HEK293 (cell line): ENCODE data around the gene CWC25.

Source experiments
- CTCF ChIA-PET: fragments of 350-600 bp; formaldehyde crosslinking; extraction: SDS; loops from one replicate; lab custom pipeline; 2021; ENCODE audit warnings: antibody characterized with exemption; lab: Yijun Ruan, JAX
- POLR2A ChIA-PET: fragments of 300-600 bp; formaldehyde crosslinking; extraction: SDS; loops from one replicate; lab custom pipeline; 2020; ENCODE audit warnings: antibody characterized with exemption, inconsistent platforms; lab: Yijun Ruan, JAX
- H3K27ac ChIP-seq: fragments of 200-500 bp; sonication (Bioruptor generic); 2 replicates; pipeline ENCODE4 v1.5.1; 2014; ENCODE audit warnings: low read depth, low read length, control low read depth, inconsistent platforms; ENCODE audit errors: extremely low read depth
- H3K36me3 ChIP-seq, 2 experiments: fragments of 200-500 bp in 1 of 2; sonication (Bioruptor generic) in 1 of 2; 1 replicate in 1 of 2; 2 replicates in 1 of 2; pipeline ENCODE4 v1.5.1; 2014 to 2017; ENCODE audit warnings: inconsistent platforms in 2 of 2, low read length in 2 of 2; ENCODE audit not compliant: control insufficient read depth in 2 of 2, insufficient read depth in 1 of 2
- H3K4me1 ChIP-seq: fragments of 200-500 bp; sonication (Bioruptor generic); 2 replicates; pipeline ENCODE4 v1.5.1; 2014; ENCODE audit warnings: mild to moderate bottlenecking, low read length, inconsistent platforms; ENCODE audit not compliant: control insufficient read depth, insufficient read depth
- H3K4me3 ChIP-seq: 2 replicates; pipeline ENCODE4 v1.5.1; 2011; ENCODE audit warnings: low read depth, mild to moderate bottlenecking, control low read depth, low read length, moderate library complexity
- H3K9me3 ChIP-seq: fragments of 200-500 bp; sonication (Bioruptor generic); 2 replicates; pipeline ENCODE4 v1.5.1; 2014; ENCODE audit warnings: low read depth, low read length, inconsistent platforms; ENCODE audit not compliant: control insufficient read depth, insufficient read depth
- BCL6B ChIP-seq: fragments of 450-650 bp; formaldehyde crosslinking; IDR thresholded peaks from 2 replicates; pipeline ENCODE4 v1.5.1; 2017; ENCODE audit warnings: missing biosample characterization, missing genetic modification characterization
- HOXC10 ChIP-seq: sonication (generic); formaldehyde crosslinking; IDR thresholded peaks from 2 replicates; pipeline ENCODE4 v1.8.1; 2023; ENCODE audit warnings: mild to moderate bottlenecking, missing genetic modification reagents
- KLF8 ChIP-seq: fragments of 450-650 bp; formaldehyde crosslinking; IDR thresholded peaks from 2 replicates; pipeline ENCODE4 v1.5.1; 2016; ENCODE audit warnings: missing biosample characterization, missing genetic modification characterization
- MZF1 ChIP-seq: fragments of 450-650 bp; formaldehyde crosslinking; IDR thresholded peaks from 2 replicates; pipeline ENCODE4 v1.5.1; 2017; ENCODE audit warnings: missing biosample characterization, missing genetic modification characterization, borderline replicate concordance
- OVOL3 ChIP-seq: fragments of 450-650 bp; formaldehyde crosslinking; IDR thresholded peaks from 2 replicates; pipeline ENCODE4 v1.5.1; 2016; ENCODE audit warnings: missing biosample characterization, missing genetic modification characterization
- PRDM1 ChIP-seq: fragments of 450-650 bp; formaldehyde crosslinking; IDR thresholded peaks from 2 replicates; pipeline ENCODE4; 2016; ENCODE audit warnings: missing biosample characterization, missing genetic modification characterization
- SETDB1 ChIP-seq: IDR thresholded peaks from one replicate; pipeline ENCODE4 v1.6.1; 2017; ENCODE audit warnings: mild to moderate bottlenecking, low read length, moderate library complexity, mixed read lengths; ENCODE audit not compliant: insufficient read length
- TSHZ1 ChIP-seq: fragments of 450-650 bp; formaldehyde crosslinking; IDR thresholded peaks from 2 replicates; pipeline ENCODE4 v1.5.1; 2016; ENCODE audit warnings: missing biosample characterization, missing genetic modification characterization, borderline replicate concordance
- ZBTB1 ChIP-seq: fragments of 450-650 bp; formaldehyde crosslinking; IDR thresholded peaks from 2 replicates; pipeline ENCODE4 v1.5.1; 2016; ENCODE audit warnings: missing biosample characterization, missing genetic modification characterization
- ZBTB20 ChIP-seq: fragments of 450-650 bp; formaldehyde crosslinking; IDR thresholded peaks from 2 replicates; pipeline ENCODE4 v1.5.1; 2016; ENCODE audit warnings: missing biosample characterization, missing genetic modification characterization
- ZBTB26 ChIP-seq: fragments of 450-650 bp; formaldehyde crosslinking; optimal IDR thresholded peaks from 2 replicates; pipeline ENCODE3; 2016; ENCODE audit warnings: missing biosample characterization, mild to moderate bottlenecking, missing genetic modification characterization
- ZBTB8A ChIP-seq: fragments of 450-650 bp; formaldehyde crosslinking; IDR thresholded peaks from 2 replicates; pipeline ENCODE4 v1.5.1; 2016; ENCODE audit warnings: missing biosample characterization, missing genetic modification characterization
- ZFHX2 ChIP-seq: fragments of 450-650 bp; formaldehyde crosslinking; conservative IDR thresholded peaks from 2 replicates; pipeline ENCODE4 v1.5.1; 2016; ENCODE audit warnings: missing biosample characterization, missing genetic modification characterization
- ZFP41 ChIP-seq: fragments of 450-650 bp; formaldehyde crosslinking; IDR thresholded peaks from 2 replicates; pipeline ENCODE4 v1.5.1; 2016; ENCODE audit warnings: missing biosample characterization, missing genetic modification characterization, borderline replicate concordance
- ZNF174 ChIP-seq: fragments of 450-650 bp; formaldehyde crosslinking; IDR thresholded peaks from 2 replicates; pipeline ENCODE4 v1.5.0; 2017; ENCODE audit warnings: missing biosample characterization, mild to moderate bottlenecking, missing genetic modification characterization
- ZNF2 ChIP-seq: fragments of 450-650 bp; formaldehyde crosslinking; IDR thresholded peaks from 2 replicates; pipeline ENCODE4 v1.5.1; 2016; ENCODE audit warnings: missing biosample characterization, missing genetic modification characterization
- ZNF202 ChIP-seq: fragments of 450-650 bp; formaldehyde crosslinking; IDR thresholded peaks from 2 replicates; pipeline ENCODE4 v1.5.1; 2016; ENCODE audit warnings: missing biosample characterization, missing genetic modification characterization, borderline replicate concordance
- ZNF221 ChIP-seq: fragments of 450-650 bp; formaldehyde crosslinking; IDR thresholded peaks from 2 replicates; pipeline ENCODE4 v1.5.1; 2017; ENCODE audit warnings: missing biosample characterization, missing genetic modification characterization, borderline replicate concordance
- ZNF280C ChIP-seq: fragments of 450-650 bp; formaldehyde crosslinking; IDR thresholded peaks from 2 replicates; pipeline ENCODE4 v1.5.1; 2016; ENCODE audit warnings: missing biosample characterization, missing genetic modification characterization
- ZNF292 ChIP-seq: fragments of 450-650 bp; formaldehyde crosslinking; IDR thresholded peaks from 2 replicates; pipeline ENCODE4 v1.5.1; 2016; ENCODE audit warnings: low read depth, missing biosample characterization, missing genetic modification characterization, borderline replicate concordance
- ZNF354C ChIP-seq: fragments of 450-650 bp; formaldehyde crosslinking; IDR thresholded peaks from 2 replicates; pipeline ENCODE4 v1.5.1; 2016; ENCODE audit warnings: missing biosample characterization, missing genetic modification characterization, low read depth, borderline replicate concordance
- ZNF404 ChIP-seq: fragments of 450-650 bp; formaldehyde crosslinking; IDR thresholded peaks from 2 replicates; pipeline ENCODE4 v1.5.1; 2017; ENCODE audit warnings: missing biosample characterization, missing genetic modification characterization
- ZNF670 ChIP-seq: fragments of 450-650 bp; formaldehyde crosslinking; IDR thresholded peaks from 2 replicates; pipeline ENCODE4 v1.5.1; 2016; ENCODE audit warnings: missing biosample characterization, missing genetic modification characterization, low read depth
- ZNF785 ChIP-seq: fragments of 450-650 bp; formaldehyde crosslinking; IDR thresholded peaks from 2 replicates; pipeline ENCODE4 v1.5.1; 2016; ENCODE audit warnings: missing biosample characterization, missing genetic modification characterization
- ZSCAN23 ChIP-seq: fragments of 450-650 bp; formaldehyde crosslinking; IDR thresholded peaks from 2 replicates; pipeline ENCODE4 v1.5.1; 2016; ENCODE audit warnings: missing biosample characterization, missing genetic modification characterization
- ZSCAN30 ChIP-seq: fragments of 450-650 bp; IDR thresholded peaks from 2 replicates; pipeline ENCODE4 v1.5.1; 2018; ENCODE audit warnings: missing biosample characterization, mild to moderate bottlenecking, missing genetic modification characterization, moderate library complexity
- ZSCAN4 ChIP-seq: fragments of 450-650 bp; formaldehyde crosslinking; IDR thresholded peaks from 2 replicates; pipeline ENCODE4 v1.5.1; 2017; ENCODE audit warnings: missing biosample characterization, missing genetic modification characterization

Gene CWC25

GRCh38 chr17:38864636-38865398 is 39.7 kb upstream of the CWC25 start (continued):
- TF ChIP-seq ZNF280C (no peak), ZBTB8A (tag by site-specific recombination) (no peak), MZF1 (tag by site-specific recombination) (no peak), ZNF202 (tag by site-specific recombination) (no peak), PRDM1 (tag by site-specific recombination) (no peak), ZFHX2 (tag by site-specific recombination) (no peak), ZNF174 (no peak), ZNF292 (tag by site-specific recombination) (no peak)
- TF ChIP-seq, all 188 proteins: peak for 5

GRCh38 chr17:38861399-38861843 is 36.3 kb upstream of the CWC25 start:
- H3K9me3 ChIP-seq, result no peaks in the 10 kb centered on the region
- no peaks in the 10 kb centered on the region for H3K36me3 ChIP-seq
- H3K4me1 ChIP-seq, result no peaks in the 10 kb centered on the region
- H3K4me3 ChIP-seq, result no peak overlapping the region
- POLR2A ChIA-PET, result interaction anchor here (0.6 to 2.4 kb wide), 6 partner anchors 8 to 41 kb away, joined by 3 to 13 read pairs (median 4); partner anchors contain the start of gene LASP1
- no peak overlapping the region for H3K27ac ChIP-seq
- CTCF ChIA-PET, result interaction anchor here (0.7 to 1.1 kb wide), 4 partner anchors 21 to 374 kb away, joined by 3 to 5 read pairs (median 4); no protein-coding TSS in a partner anchor
- TF ChIP-seq ZNF785 (tag by site-specific recombination) (no peak), OVOL3 (tag by site-specific recombination) (no peak), ZBTB1 (no peak), TSHZ1 (tag by site-specific recombination) (no peak), BCL6B (tag by site-specific recombination) (no peak; the same call in 1 of the 2 replicates), SETDB1 (no peak), ZNF354C (tag by site-specific recombination) (no peak), HOXC10 (CRISPR knock-in tag) (no peak), ZSCAN4 (tag by site-specific recombination) (no peak), ZNF221 (tag by site-specific recombination) (no peak), ZSCAN30 (tag by site-specific recombination) (peak; percentile 84), ZNF670 (tag by site-specific recombination) (no peak), ZSCAN23 (tag by site-specific recombination) (no peak), KLF8 (no peak), ZBTB20 (tag by site-specific recombination) (no peak), ZNF404 (tag by site-specific recombination) (no peak), ZFP41 (tag by site-specific recombination) (no peak), MZF1 (tag by site-specific recombination) (peak; percentile 95), ZNF2 (peak; percentile 27; the same call in 1 of the 2 replicates), ZBTB26 (tag by site-specific recombination) (no peak)
